Measurements from ENCODE around the gene USP36. TPM values are rescaled to one million over a fixed set of nuclear protein-coding genes. Genes with fewer than 3 reads are reported as not detected.

Gene USP36
- total RNA-seq, 5 donors from 2014 or later (not counting 1 experiment from before 2014, with no cell fraction given) = 132 to 487 (median 143) TPM

GRCh38 chr17:78828470-78829185 is 12.0 kb downstream of the USP36 start:
- DNase-seq (no peak), ATAC-seq (replicated peaks in 1 of 4) (peak in 1 of 4 experiments; percentile 21)
- no peaks in the 10 kb centered on the region for H3K4me1 ChIP-seq (ENCODE audit: control insufficient read depth in 1 of 2, extremely low read depth in 1 of 2, insufficient read depth in 2 of 2, low read length in 2 of 2)
- H3K36me3 ChIP-seq (ENCODE audit: control insufficient read depth in 2 of 2, extremely low read depth in 1 of 2, insufficient read depth in 1 of 2, low read length in 1 of 2) = peaks cover 9 to 95% of the 10 kb centered on the region in 2 donors
- H3K27ac Mint-ChIP-seq = peak overlapping the region; percentile 15 to 80
- WGBS (ENCODE audit: insufficient coverage) = 100% methylated on average over 10 of the region's 14 CpGs
- peaks cover 27 to 46% (median 39%) of the 10 kb centered on the region in 3 donors for H3K4me1 Mint-ChIP-seq
- H3K27me3 Mint-ChIP-seq = no peaks in the 10 kb centered on the region
- ChIA-PET POLR2A (interaction anchor here (0.6 to 1.3 kb wide), 3 partner anchors 9 to 100 kb away, joined by 3 to 5 read pairs (median 4); no protein-coding TSS in a partner anchor), CTCF (no interaction called here)
- H3K9me3 ChIP-seq = no peaks in the 10 kb centered on the region
- no peaks in the 10 kb centered on the region for H3K27me3 ChIP-seq (replicated peaks in 1 of 2; ENCODE audit: control insufficient read depth in 2 of 2, extremely low read depth in 1 of 2, insufficient read depth in 2 of 2, low read length in 1 of 2)
- H3K27ac ChIP-seq (ENCODE audit: low read length) = no peak overlapping the region
- H3K4me3 ChIP-seq (ENCODE audit: control insufficient read depth in 1 of 2, extremely low read depth in 1 of 2, low read length in 1 of 2) = no peak overlapping the region
- no peaks in the 10 kb centered on the region for H3K9me3 Mint-ChIP-seq
- peaks cover 82% of the 10 kb centered on the region for H3K36me3 Mint-ChIP-seq
- H3K4me3 Mint-ChIP-seq = no peak overlapping the region

GRCh38 chr17:78826836-78827509 is 13.6 kb downstream of the USP36 start:
- Histone ChIP-seq H3K27me3 (replicated peaks in 1 of 2; ENCODE audit: control insufficient read depth in 2 of 2, extremely low read depth in 1 of 2, insufficient read depth in 2 of 2, low read length in 1 of 2) (no peaks in the 10 kb centered on the region), H3K4me3 (ENCODE audit: control insufficient read depth in 1 of 2, extremely low read depth in 1 of 2, low read length in 1 of 2) (no peak overlapping the region), H3K36me3 (ENCODE audit: control insufficient read depth in 2 of 2, extremely low read depth in 1 of 2, insufficient read depth in 1 of 2, low read length in 1 of 2) (peaks cover 9 to 93% of the 10 kb centered on the region in 2 donors), H3K9me3 (no peaks in the 10 kb centered on the region), H3K4me1 (ENCODE audit: control insufficient read depth in 1 of 2, extremely low read depth in 1 of 2, insufficient read depth in 2 of 2, low read length in 2 of 2) (no peaks in the 10 kb centered on the region), H3K27ac (ENCODE audit: low read length) (no peak overlapping the region)
- Mint-ChIP-seq H3K4me1 (peaks cover 29 to 52% (median 47%) of the 10 kb centered on the region in 3 donors), H3K27ac (peak overlapping the region; percentile 19 to 68), H3K27me3 (no peaks in the 10 kb centered on the region), H3K36me3 (peaks cover 83% of the 10 kb centered on the region), H3K9me3 (no peaks in the 10 kb centered on the region), H3K4me3 (no peak overlapping the region)
- ATAC-seq (replicated peaks in 1 of 4) (no peak), DNase-seq (no peak)
- POLR2A ChIA-PET = interaction anchor here in 1 of 2 donors (1.1 kb wide), 1 partner anchor 98 kb away, joined by 5 read pairs; no protein-coding TSS in a partner anchor
- CTCF ChIA-PET = interaction anchor here in 1 of 2 donors (0.5 to 1.0 kb wide), 3 partner anchors 8 to 28 kb away, joined by 3 read pairs; no protein-coding TSS in a partner anchor
- WGBS (ENCODE audit: insufficient coverage) = 97% methylated on average over 16 of the region's 21 CpGs

GRCh38 chr17:78826421-78826820 is 14.2 kb downstream of the USP36 start:
- Mint-ChIP-seq H3K4me1 (peaks cover 29 to 52% (median 47%) of the 10 kb centered on the region in 3 donors), H3K36me3 (peaks cover 82% of the 10 kb centered on the region), H3K4me3 (no peak overlapping the region), H3K27me3 (no peaks in the 10 kb centered on the region), H3K9me3 (no peaks in the 10 kb centered on the region), H3K27ac (peak overlapping the region in 1 of 2 donors; percentile 68)
- WGBS (ENCODE audit: insufficient coverage) = 93% methylated on average over 3 of the region's 5 CpGs
- Histone ChIP-seq H3K4me1 (ENCODE audit: control insufficient read depth in 1 of 2, extremely low read depth in 1 of 2, insufficient read depth in 2 of 2, low read length in 2 of 2) (no peaks in the 10 kb centered on the region), H3K36me3 (ENCODE audit: control insufficient read depth in 2 of 2, extremely low read depth in 1 of 2, insufficient read depth in 1 of 2, low read length in 1 of 2) (peaks cover 9 to 93% of the 10 kb centered on the region in 2 donors), H3K4me3 (ENCODE audit: control insufficient read depth in 1 of 2, extremely low read depth in 1 of 2, low read length in 1 of 2) (no peak overlapping the region), H3K27ac (ENCODE audit: low read length) (no peak overlapping the region), H3K27me3 (replicated peaks in 1 of 2; ENCODE audit: control insufficient read depth in 2 of 2, extremely low read depth in 1 of 2, insufficient read depth in 2 of 2, low read length in 1 of 2) (no peaks in the 10 kb centered on the region), H3K9me3 (no peaks in the 10 kb centered on the region)
- ATAC-seq (replicated peaks in 1 of 4) = no peak
- no peak for DNase-seq
- ChIA-PET POLR2A (no interaction called here), CTCF (interaction anchor here in 1 of 2 donors (0.5 to 0.6 kb wide), 2 partner anchors 9 to 27 kb away, joined by 3 read pairs; no protein-coding TSS in a partner anchor)

GRCh38 chr17:78825696-78826095 is 14.9 kb downstream of the USP36 start:
- Histone ChIP-seq H3K27ac (ENCODE audit: low read length) (no peak overlapping the region), H3K36me3 (ENCODE audit: control insufficient read depth in 2 of 2, extremely low read depth in 1 of 2, insufficient read depth in 1 of 2, low read length in 1 of 2) (peaks cover 9 to 93% of the 10 kb centered on the region in 2 donors), H3K9me3 (no peaks in the 10 kb centered on the region), H3K27me3 (replicated peaks in 1 of 2; ENCODE audit: control insufficient read depth in 2 of 2, extremely low read depth in 1 of 2, insufficient read depth in 2 of 2, low read length in 1 of 2) (no peaks in the 10 kb centered on the region), H3K4me1 (ENCODE audit: control insufficient read depth in 1 of 2, extremely low read depth in 1 of 2, insufficient read depth in 2 of 2, low read length in 2 of 2) (peaks cover 4% of the 10 kb centered on the region in 2 experiments), H3K4me3 (ENCODE audit: control insufficient read depth in 1 of 2, extremely low read depth in 1 of 2, low read length in 1 of 2) (no peak overlapping the region)
- DNase-seq (no peak), ATAC-seq (replicated peaks in 1 of 4) (no peak)
- Mint-ChIP-seq H3K9me3 (no peaks in the 10 kb centered on the region), H3K27ac (peak overlapping the region; percentile 75 to 77), H3K36me3 (peaks cover 85% of the 10 kb centered on the region), H3K27me3 (no peaks in the 10 kb centered on the region), H3K4me3 (peak overlapping the region in 1 of 3 donors; percentile 14), H3K4me1 (peaks cover 34 to 57% (median 46%) of the 10 kb centered on the region in 3 donors)
- 100% methylated on average over 5 of the region's 6 CpGs for WGBS (ENCODE audit: insufficient coverage)
- POLR2A ChIA-PET = no interaction called here
- CTCF ChIA-PET = no interaction called here

- H3K27ac ChIP-seq (ENCODE audit: low read length) = no peak overlapping the region
- no peak for ATAC-seq (replicated peaks in 1 of 4)
- H3K27me3 ChIP-seq (replicated peaks in 1 of 2; ENCODE audit: control insufficient read depth in 2 of 2, extremely low read depth in 1 of 2, insufficient read depth in 2 of 2, low read length in 1 of 2) = no peaks in the 10 kb centered on the region
- H3K4me3 Mint-ChIP-seq = peak overlapping the region in 1 of 3 donors; percentile 4
- H3K9me3 Mint-ChIP-seq = no peaks in the 10 kb centered on the region
- peak overlapping the region; percentile 75 to 77 for H3K27ac Mint-ChIP-seq
- POLR2A ChIA-PET = interaction anchor here (0.6 to 0.9 kb wide), 2 partner anchors 14 to 39 kb away, joined by 7 to 9 read pairs; no protein-coding TSS in a partner anchor
- peaks cover 84% of the 10 kb centered on the region for H3K36me3 Mint-ChIP-seq
- H3K9me3 ChIP-seq = no peaks in the 10 kb centered on the region
- no peak overlapping the region for H3K4me3 ChIP-seq (ENCODE audit: control insufficient read depth in 1 of 2, extremely low read depth in 1 of 2, low read length in 1 of 2)
- DNase-seq = no peak
- H3K4me1 Mint-ChIP-seq = peaks cover 42 to 63% (median 48%) of the 10 kb centered on the region in 3 donors
- H3K27me3 Mint-ChIP-seq = no peaks in the 10 kb centered on the region
- 88% methylated on average over 4 of the region's 7 CpGs for WGBS (ENCODE audit: insufficient coverage)
- H3K4me1 ChIP-seq (ENCODE audit: control insufficient read depth in 1 of 2, extremely low read depth in 1 of 2, insufficient read depth in 2 of 2, low read length in 2 of 2) = peaks cover 17 to 19% of the 10 kb centered on the region in 2 experiments
- H3K36me3 ChIP-seq (ENCODE audit: control insufficient read depth in 2 of 2, extremely low read depth in 1 of 2, insufficient read depth in 1 of 2, low read length in 1 of 2) = peaks cover 9 to 94% of the 10 kb centered on the region in 2 donors
- CTCF ChIA-PET = no interaction called here
Measured at GRCh38 chr17:78824240-78824639, 16.4 kb downstream of the USP36 start.

GRCh38 chr17:78823282-78824046 is 17.1 kb downstream of the USP36 start:
- WGBS (ENCODE audit: insufficient coverage) = 96% methylated on average over 13 of the region's 14 CpGs

More at GRCh38 chr17:78823282-78824046, 17.1 kb downstream of the USP36 start:
- CTCF ChIA-PET = no interaction called here
- Histone ChIP-seq H3K4me3 (ENCODE audit: control insufficient read depth in 1 of 2, extremely low read depth in 1 of 2, low read length in 1 of 2) (no peak overlapping the region), H3K36me3 (ENCODE audit: control insufficient read depth in 2 of 2, extremely low read depth in 1 of 2, insufficient read depth in 1 of 2, low read length in 1 of 2) (peaks cover 6 to 88% of the 10 kb centered on the region in 2 donors), H3K27ac (ENCODE audit: low read length) (no peak overlapping the region), H3K27me3 (replicated peaks in 1 of 2; ENCODE audit: control insufficient read depth in 2 of 2, extremely low read depth in 1 of 2, insufficient read depth in 2 of 2, low read length in 1 of 2) (no peaks in the 10 kb centered on the region), H3K9me3 (no peaks in the 10 kb centered on the region), H3K4me1 (ENCODE audit: control insufficient read depth in 1 of 2, extremely low read depth in 1 of 2, insufficient read depth in 2 of 2, low read length in 2 of 2) (peaks cover 22 to 25% of the 10 kb centered on the region in 2 experiments)
- Mint-ChIP-seq H3K36me3 (peaks cover 84% of the 10 kb centered on the region), H3K4me1 (peaks cover 48 to 69% (median 51%) of the 10 kb centered on the region in 3 donors), H3K4me3 (peak overlapping the region in 1 of 3 donors; percentile 37), H3K27me3 (no peaks in the 10 kb centered on the region), H3K9me3 (no peaks in the 10 kb centered on the region), H3K27ac (peak overlapping the region; percentile 75 to 77)
- POLR2A ChIA-PET = interaction anchor here in 1 of 2 donors (0.9 kb wide), 1 partner anchor 15 kb away, joined by 7 read pairs; no protein-coding TSS in a partner anchor
- DNase-seq (no peak), ATAC-seq (replicated peaks in 1 of 4) (no peak)

Data from T-cell (primary cell).